Measurements from ENCODE around the gene EFNA1. TPM values are rescaled to one million over a fixed set of nuclear protein-coding genes. Genes with fewer than 3 reads are reported as not detected.
A peak's percentile ranks its signal among the peaks of the same experiment; 100 is the strongest.

Gene EFNA1
- total RNA-seq, 1 experiment from 2014 or later: 19.7 TPM

GRCh38 chr1:155079210-155079486 lies 48.5 kb upstream of the EFNA1 start:
- Histone ChIP-seq H3K9ac (ENCODE audit: low read length) (peak overlapping the region; percentile 81), H3K4me3 (replicated peaks in 1 of 2; ENCODE audit: low read depth in 1 of 2, low read length in 2 of 2) (peak overlapping the region; percentile 73 to 90), H3K9me3 (ENCODE audit: control insufficient read depth in 1 of 2, insufficient read depth in 1 of 2, low read depth in 1 of 2, low read length in 2 of 2) (no peaks in the 10 kb centered on the region), H3K4me1 (ENCODE audit: control insufficient read depth in 1 of 2, insufficient read depth in 2 of 2, low read length in 2 of 2) (peaks cover 28 to 58% of the 10 kb centered on the region in 2 experiments), H2AFZ (ENCODE audit: low read depth, low read length, poor library complexity, severe bottlenecking) (peak overlapping the region; percentile 45), H3K27ac (ENCODE audit: low read depth, low read length) (peak overlapping the region; percentile 31; the same call in 1 of the 2 replicates), H3K9me2 (ENCODE audit: insufficient read depth) (no peaks in the 10 kb centered on the region), H4K20me1 (ENCODE audit: insufficient read depth) (no peaks in the 10 kb centered on the region), H3K79me2 (ENCODE audit: insufficient read depth, low read length) (no peaks in the 10 kb centered on the region; the same call in 1 of the 2 replicates), H3K4me2 (ENCODE audit: low read length) (peak overlapping the region; percentile 99), H3K36me3 (ENCODE audit: control insufficient read depth in 1 of 2, insufficient read depth in 2 of 2, low read length in 2 of 2) (no peaks in the 10 kb centered on the region), H3K27me3 (ENCODE audit: insufficient read depth, low read length) (no peaks in the 10 kb centered on the region)
- TF ChIP-seq ZFX (IDR thresholded peaks at IDR 0.05) (0 out of 2 replicates have a peak, but pooled peaks have one; percentile 24), JUND (IDR thresholded peaks at IDR 0.05) (no peak), ZBTB33 (IDR thresholded peaks at IDR 0.05; ENCODE audit: extremely low read depth, insufficient replicate concordance, low read length) (no peak), SIN3A (IDR thresholded peaks at IDR 0.05; ENCODE audit: low read depth) (no peak)
- DNase-seq (ENCODE audit: low read depth, low spot score): no peak
- ChIA-PET RAD21 (ENCODE audit: low non-redundant PET in 1 of 2, low total read pairs in 2 of 2, uncharacterized antibody in 2 of 2, unreplicated experiment in 2 of 2) (interaction anchor here (0.7 to 1.5 kb wide), 2 partner anchors 15 to 350 kb away, joined by 3 to 4 read pairs; partner anchors contain the start of gene EFNA4 (in 1 of the 2)), POLR2A (interaction anchor here (0.7 to 1.1 kb wide), 2 partner anchors 11 to 61 kb away, joined by 3 read pairs; partner anchors contain the start of gene DPM3), CTCF (interaction anchor here (0.8 to 1.8 kb wide), 7 partner anchors 12 to 94 kb away, joined by 3 to 8 read pairs (median 3); partner anchors contain the start of genes EFNA4 and KRTCAP2)
- no TSS peak for BruUV-seq (replicated peaks)
- peak; percentile 23 for ATAC-seq
- intact Hi-C loops (cut with micrococcal nuclease): no loop called here

GRCh38 chr1:155079487-155080311 lies 48.0 kb upstream of the EFNA1 start:
- no peaks in the 10 kb centered on the region; the same call in 1 of the 2 replicates for H3K79me2 ChIP-seq (ENCODE audit: insufficient read depth, low read length)
- RAD21 ChIA-PET (ENCODE audit: low non-redundant PET in 1 of 2, low total read pairs in 2 of 2, uncharacterized antibody in 2 of 2, unreplicated experiment in 2 of 2): no interaction called here
- H2AFZ ChIP-seq (ENCODE audit: low read depth, low read length, poor library complexity, severe bottlenecking): no peak overlapping the region
- TF ChIP-seq EGR1 (IDR thresholded peaks at IDR 0.05; ENCODE audit: low read depth) (no peak), SP1 (IDR thresholded peaks at IDR 0.05; ENCODE audit: low read depth) (no peak)
- no TSS peak for BruUV-seq (replicated peaks)
- no peaks in the 10 kb centered on the region for H3K9me2 ChIP-seq (ENCODE audit: insufficient read depth)
- H3K9me3 ChIP-seq (ENCODE audit: control insufficient read depth in 1 of 2, insufficient read depth in 1 of 2, low read depth in 1 of 2, low read length in 2 of 2): no peaks in the 10 kb centered on the region
- DNase-seq (ENCODE audit: low read depth, low spot score) (no peak), ATAC-seq (peak; percentile 5)
- H3K27me3 ChIP-seq (ENCODE audit: insufficient read depth, low read length): no peaks in the 10 kb centered on the region
- peak overlapping the region; percentile 99 for H3K4me2 ChIP-seq (ENCODE audit: low read length)
- no peaks in the 10 kb centered on the region for H3K36me3 ChIP-seq (ENCODE audit: control insufficient read depth in 1 of 2, insufficient read depth in 2 of 2, low read length in 2 of 2)
- CTCF ChIA-PET: interaction anchor here (1.2 to 1.8 kb wide), 4 partner anchors 27 to 93 kb away, joined by 3 to 8 read pairs (median 4); partner anchors contain the start of gene KRTCAP2
- H3K4me1 ChIP-seq (ENCODE audit: control insufficient read depth in 1 of 2, insufficient read depth in 2 of 2, low read length in 2 of 2): peaks cover 32 to 64% of the 10 kb centered on the region in 2 experiments
- H4K20me1 ChIP-seq (ENCODE audit: insufficient read depth): no peaks in the 10 kb centered on the region
- H3K9ac ChIP-seq (ENCODE audit: low read length): peak overlapping the region; percentile 81
- intact Hi-C loops (cut with micrococcal nuclease): loop anchor here (5.0 kb wide), 1 partner anchor 522 kb away; the partner anchor contains the start of gene UBE2Q1
- peak overlapping the region; percentile 73 to 90 for H3K4me3 ChIP-seq (replicated peaks in 1 of 2; ENCODE audit: low read depth in 1 of 2, low read length in 2 of 2)
- H3K27ac ChIP-seq (ENCODE audit: low read depth, low read length): peak overlapping the region; percentile 31; the same call in 1 of the 2 replicates
- POLR2A ChIA-PET: interaction anchor here (1.3 kb wide), 1 partner anchor 16 kb away, joined by 5 read pairs; the partner anchor contains the start of gene EFNA4

All from HCT116 (cell line).